Adrenal gland (tissue), 5 donors: ENCODE results near the gene DMD.

Experiments used
- POLR2A ChIP-seq, 2 donors: fragments of 450-650 bp; IDR thresholded peaks; one replicate each; pipeline ENCODE4 v1.6.1; 2017; ENCODE audit warnings: antibody characterized with exemption in 2 of 2, mild to moderate bottlenecking in 2 of 2, moderate library complexity in 1 of 2
- TF ChIP-seq, protein P1 (sequence below), 6 experiments: fragments of 450-650 bp in 4 of 6; fragments of 200-600 bp in 2 of 6; sonication (generic) in 1 of 6; IDR thresholded peaks; 1 replicate in 5 of 6; 2 replicates in 1 of 6; pipeline versions ENCODE4 v1.5.1 to v1.8.0; 2016 to 2021; ENCODE audit warnings: antibody characterized with exemption in 6 of 6, mild to moderate bottlenecking in 2 of 6, moderate library complexity in 1 of 6
- donor health status: DM: no; HTN: no; CAD: no.

- TF ChIP-seq, protein P1, sequence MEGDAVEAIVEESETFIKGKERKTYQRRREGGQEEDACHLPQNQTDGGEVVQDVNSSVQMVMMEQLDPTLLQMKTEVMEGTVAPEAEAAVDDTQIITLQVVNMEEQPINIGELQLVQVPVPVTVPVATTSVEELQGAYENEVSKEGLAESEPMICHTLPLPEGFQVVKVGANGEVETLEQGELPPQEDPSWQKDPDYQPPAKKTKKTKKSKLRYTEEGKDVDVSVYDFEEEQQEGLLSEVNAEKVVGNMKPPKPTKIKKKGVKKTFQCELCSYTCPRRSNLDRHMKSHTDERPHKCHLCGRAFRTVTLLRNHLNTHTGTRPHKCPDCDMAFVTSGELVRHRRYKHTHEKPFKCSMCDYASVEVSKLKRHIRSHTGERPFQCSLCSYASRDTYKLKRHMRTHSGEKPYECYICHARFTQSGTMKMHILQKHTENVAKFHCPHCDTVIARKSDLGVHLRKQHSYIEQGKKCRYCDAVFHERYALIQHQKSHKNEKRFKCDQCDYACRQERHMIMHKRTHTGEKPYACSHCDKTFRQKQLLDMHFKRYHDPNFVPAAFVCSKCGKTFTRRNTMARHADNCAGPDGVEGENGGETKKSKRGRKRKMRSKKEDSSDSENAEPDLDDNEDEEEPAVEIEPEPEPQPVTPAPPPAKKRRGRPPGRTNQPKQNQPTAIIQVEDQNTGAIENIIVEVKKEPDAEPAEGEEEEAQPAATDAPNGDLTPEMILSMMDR (IDR thresholded peaks at IDR 0.05), result no peak
- no peak for TF ChIP-seq POLR2A (IDR thresholded peaks at IDR 0.05)
Observed at GRCh38 chrX:31225819-31226218, 1985.5 kb downstream of the DMD start.
